HepG2 (cell line): ENCODE measurements around the gene THAP9. TPM values are rescaled to one million over a fixed set of nuclear protein-coding genes. Genes with fewer than 3 reads are reported as not detected.

Experiments used
- ATAC-seq: fragments of 200-7000 bp; cut with Tn5 transposase; 3 replicates; pipeline ENCODE4 v1.9.1; 2020; ENCODE audit warnings: mild to moderate bottlenecking, moderate library complexity
- BruUV-seq: library from RNA; stranded (reverse); fragments of 400-500 nt; replicated peaks from 2 replicates; lab custom pipeline; 2021; lab: Mats Ljungman, UMichigan
- CTCF ChIA-PET: fragments of 300-600 bp; formaldehyde crosslinking; extraction: SDS; loops from one replicate; lab custom pipeline; 2021; ENCODE audit warnings: low total read pairs, inconsistent platforms, low intra/inter-chr PET ratio; lab: Yijun Ruan, JAX
- POLR2A ChIA-PET: fragments of 350-600 bp; sonication (Branson Sonifier 250); formaldehyde crosslinking; loops from one replicate; lab custom pipeline; 2020; ENCODE audit warnings: antibody characterized with exemption, inconsistent platforms; lab: Yijun Ruan, JAX
- DNase-seq: peaks from one replicate; pipeline ENCODE4 v3.0.0-alpha.2; 2015; ENCODE audit warnings: low spot score
- FAIRE-seq: peaks from 3 replicates; lab custom pipeline; 2011; peaks lifted over from hg19 to GRCh38; lab: Jason Lieb, UNC
- H2AFZ ChIP-seq: one replicate; pipeline ENCODE4 v1.6.1; 2011; ENCODE audit warnings: low read length, inconsistent platforms
- H3K27ac ChIP-seq: fragments of 300-600 bp; 3 replicates; pipeline ENCODE4 v1.8.0; 2011; ENCODE audit warnings: mixed run types, mild to moderate bottlenecking, mixed read lengths, low read length, inconsistent platforms; ENCODE audit not compliant: insufficient read depth; ENCODE audit errors: extremely low read length
- H3K27me3 ChIP-seq, 2 experiments: fragments of 200-600 bp in 1 of 2; 2 replicates in 1 of 2; 3 replicates in 1 of 2; pipeline versions ENCODE4 v1.6.0 to v1.8.0; 2011; ENCODE audit warnings: low read length in 2 of 2, mild to moderate bottlenecking in 2 of 2, moderate library complexity in 2 of 2, inconsistent platforms in 1 of 2; ENCODE audit not compliant: insufficient read depth in 2 of 2, control insufficient read depth in 1 of 2
- H3K36me3 ChIP-seq, 2 experiments: fragments of 200-600 bp in 1 of 2; replicated peaks in 1 of 2; 2 replicates in 1 of 2; 3 replicates in 1 of 2; pipeline versions ENCODE4 v1.5.1 to v1.8.0; 2011; ENCODE audit warnings: low read length in 2 of 2, inconsistent platforms in 1 of 2; ENCODE audit not compliant: insufficient read depth in 2 of 2, control insufficient read depth in 1 of 2
- H3K4me1 ChIP-seq: 2 replicates; pipeline ENCODE4 v1.5.1; 2012; ENCODE audit warnings: low read length, inconsistent platforms; ENCODE audit not compliant: insufficient read depth
- H3K4me2 ChIP-seq: 2 replicates; pipeline ENCODE4 v1.6.0; 2011; ENCODE audit warnings: low read depth, low read length, inconsistent platforms
- H3K4me3 ChIP-seq, 3 experiments: fragments of 200-600 bp in 1 of 3; sonication (generic), shearing (Covaris generic) in 1 of 3; replicated peaks in 1 of 3; 2 replicates each; pipeline ENCODE4 v1.5.1; 2011 to 2016; ENCODE audit warnings: low read length in 3 of 3, inconsistent platforms in 2 of 3, low read depth in 2 of 3, mild to moderate bottlenecking in 2 of 3, control low read depth in 1 of 3, mixed read lengths in 1 of 3; ENCODE audit not compliant: insufficient read depth in 1 of 3
- H3K79me2 ChIP-seq: one replicate; pipeline ENCODE4 v1.6.1; 2011; ENCODE audit warnings: low read length, inconsistent platforms; ENCODE audit not compliant: insufficient read depth
- H3K9ac ChIP-seq: 2 replicates; pipeline ENCODE4 v1.6.0; 2011; ENCODE audit warnings: mild to moderate bottlenecking, low read depth, low read length, inconsistent platforms; ENCODE audit not compliant: insufficient read depth
- H3K9me3 ChIP-seq: 2 replicates; pipeline ENCODE4 v1.5.1; 2012; ENCODE audit warnings: mild to moderate bottlenecking, low read length
- H4K20me1 ChIP-seq: 2 replicates; pipeline ENCODE4 v1.6.0; 2011; ENCODE audit warnings: inconsistent platforms, mild to moderate bottlenecking, low read length, moderate library complexity; ENCODE audit not compliant: insufficient read depth
- HNRNPL ChIP-seq: fragments of 200-400 bp; formaldehyde crosslinking; IDR thresholded peaks from 2 replicates; pipeline ENCODE4 v1.6.1; 2017; ENCODE audit warnings: mild to moderate bottlenecking, low read depth, low read length
- KIAA2018 ChIP-seq: sonication (generic); formaldehyde crosslinking; IDR thresholded peaks from 2 replicates; pipeline ENCODE4 v1.5.0; 2020; ENCODE audit warnings: mild to moderate bottlenecking, missing genetic modification reagents, borderline replicate concordance
- RBFOX2 ChIP-seq: fragments of 200-400 bp; formaldehyde crosslinking; IDR thresholded peaks from 2 replicates; pipeline ENCODE4 v1.6.1; 2017; ENCODE audit warnings: low read depth, mild to moderate bottlenecking, low read length
- ZNF678 ChIP-seq: sonication (generic); formaldehyde crosslinking; IDR thresholded peaks from 2 replicates; pipeline ENCODE4 v1.4.0; 2020; ENCODE audit warnings: mild to moderate bottlenecking, missing genetic modification reagents
- ZNF770 ChIP-seq: sonication (generic); formaldehyde crosslinking; IDR thresholded peaks from 2 replicates; pipeline ENCODE4 v1.5.0; 2020; ENCODE audit warnings: mild to moderate bottlenecking, missing genetic modification reagents
- WGBS: methylation state at CpG from one replicate; pipeline ENCODE4 v1.1.6; 2017; ENCODE audit warnings: low lambda C conversion rate; 5-methylcytosine and 5-hydroxymethylcytosine counted together
- in situ Hi-C: cut with HindIII; loops from 2 replicates; pipeline ENCODE4 v1.10.0; 2017; ENCODE audit warnings: low pct_unique_long_range_greater_than_20kb; ENCODE audit not compliant: extremely low pct_ligation_motif_present
- intact Hi-C: fragments of 100-400 bp; cut with micrococcal nuclease; formaldehyde crosslinking; loops from one replicate; pipeline ENCODE4 v1.10.0; 2022; ENCODE audit not compliant: unreplicated experiment
- polyA plus RNA-seq, 8 experiments: library from polyadenylated mRNA; depleted of rRNA in 3 of 8; stranded (reverse) in 7 of 8; unstranded in 1 of 8; fragments of >200 nt; fragmentation: Illumina TruSeq in 4 of 8; extraction: Trizol in 4 of 8; gene quantifications; 2 replicates each; pipeline versions ENCODE4 v1.2.1 to v1.2.3, GENCODE V29; 2011 to 2016; ENCODE audit warnings: low read depth in 4 of 8, missing spikeins in 1 of 8, mixed read lengths in 1 of 8; ENCODE audit not compliant: insufficient read depth in 1 of 8
- total RNA-seq, 5 experiments: library from RNA; depleted of rRNA; stranded (reverse); fragments of >200 nt; fragmentation: Illumina TruSeq; extraction: Trizol; gene quantifications; 2 replicates each; pipeline ENCODE4 v1.2.3, GENCODE V29; 2016; ENCODE audit warnings: low read depth in 1 of 5

THAP9 gene
- total and polyA plus RNA-seq, 2 of the 13 experiments (the other 11 are each of a cell fraction or from before 2014, with no cell fraction given): 6.0 to 7.2 TPM

GRCh38 chr4:82899374-82900065 lies 1.0 kb upstream of the THAP9 start:
- Histone ChIP-seq H3K9me3 (no peaks in the 10 kb centered on the region), H3K4me1 (peaks cover 47% of the 10 kb centered on the region), H3K79me2 (peaks cover 66% of the 10 kb centered on the region), H3K27ac (peak overlapping the region; percentile 91), H2AFZ (no peak overlapping the region), H4K20me1 (no peaks in the 10 kb centered on the region), H3K36me3 (no peaks in the 10 kb centered on the region), H3K4me3 (peak overlapping the region; percentile 77 to 88 (median 82)), H3K4me2 (peak overlapping the region; percentile 72), H3K27me3 (no peaks in the 10 kb centered on the region; a peak in 1 of 5 replicates), H3K9ac (peak overlapping the region; percentile 95)
- TSS peak; percentile 68 for BruUV-seq
- TF ChIP-seq ZNF678 (CRISPR knock-in tag) (no peak), KIAA2018 (CRISPR knock-in tag) (no peak), HNRNPL (no peak), RBFOX2 (0 out of 2 replicates have a peak, but pooled peaks have one; percentile 29), ZNF770 (CRISPR knock-in tag) (no peak)
- POLR2A ChIA-PET: interaction anchor here (1.3 to 4.3 kb wide), 8 partner anchors 8 to 470 kb away, joined by 3 to 76 read pairs (median 12); partner anchors contain the start of genes COPS4 and LIN54
- WGBS: 2% methylated on average over 4 of the region's 4 CpGs
- intact Hi-C loops: loop anchor here (2.0 kb wide), 2 partner anchors 15 to 47 kb away; no protein-coding TSS in a partner anchor
- in situ Hi-C loops: no loop called here
- ATAC-seq (no peak), FAIRE-seq (no peak), DNase-seq (no peak)
- CTCF ChIA-PET: no interaction called here
